GM21381 (cell line): ENCODE data around the gene ZDHHC6.
"Not testable (repeated sequence)": the region's sequence is repeated elsewhere in the genome, so short reads cannot be mapped to it uniquely, and the experiment has no call there.

Source experiments
- ATAC-seq: cut with Tn5 transposase; IDR thresholded peaks from one replicate; pipeline ENCODE4 v1.9.1; 2021; ENCODE audit warnings: mild to moderate bottlenecking, moderate library complexity; ENCODE audit not compliant: unreplicated experiment

ZDHHC6 gene

DNA sequence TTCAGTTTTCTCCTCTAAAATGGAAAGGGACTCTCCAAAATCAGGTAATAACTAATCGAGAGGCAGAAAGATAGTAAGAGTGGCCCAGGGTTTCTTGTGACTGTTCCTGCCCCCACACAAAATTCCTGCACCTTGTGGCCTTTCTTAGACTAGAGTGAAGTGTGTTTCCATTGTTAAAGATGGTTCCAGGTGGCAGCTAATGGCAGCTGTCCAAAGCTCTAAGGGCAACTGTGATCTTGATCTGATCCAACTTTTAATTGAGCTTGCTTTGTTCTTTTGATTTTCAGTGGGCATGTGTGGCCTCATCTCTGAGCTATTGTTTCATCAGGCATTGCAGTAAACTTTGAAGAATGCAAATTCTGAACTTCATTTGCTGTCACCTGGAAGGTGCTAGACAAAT is 53.4 kb downstream of the ZDHHC6 start:
- ATAC-seq = no peak

- peak; percentile 43 for ATAC-seq
These were observed 56.5 kb downstream of the ZDHHC6 start for GRCh38 chr10:112390125-112390703.

DNA sequence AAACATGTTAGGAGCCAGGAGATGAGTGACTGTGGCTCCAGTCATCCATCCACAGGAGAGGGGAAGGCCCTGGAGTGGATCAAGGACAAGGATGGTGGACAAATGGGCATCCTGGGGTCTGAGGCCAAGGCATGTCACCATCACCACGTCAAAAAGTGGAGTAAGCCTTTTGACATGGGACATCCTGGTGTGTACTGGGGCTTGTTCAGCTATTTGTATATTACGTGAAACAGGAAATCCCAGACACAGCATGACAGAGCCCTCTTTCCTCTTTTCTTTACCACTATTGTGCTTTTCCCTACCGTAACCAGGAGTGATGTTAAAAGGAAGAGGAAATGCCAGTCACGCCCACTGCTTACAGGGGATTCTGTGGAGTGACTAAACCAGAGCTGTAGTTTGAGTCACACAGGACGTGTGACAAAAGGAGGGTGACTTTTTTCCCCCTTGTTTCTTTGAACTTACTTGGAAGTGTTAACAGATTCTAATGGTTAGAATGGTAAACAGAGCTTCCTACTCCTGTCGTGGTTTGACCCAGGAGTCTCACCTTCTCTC is 57.4 kb downstream of the ZDHHC6 start:
- ATAC-seq = peak; percentile 65

- no peak for ATAC-seq
These were observed 58.2 kb downstream of the ZDHHC6 start for GRCh38 chr10:112388548-112388947.

DNA sequence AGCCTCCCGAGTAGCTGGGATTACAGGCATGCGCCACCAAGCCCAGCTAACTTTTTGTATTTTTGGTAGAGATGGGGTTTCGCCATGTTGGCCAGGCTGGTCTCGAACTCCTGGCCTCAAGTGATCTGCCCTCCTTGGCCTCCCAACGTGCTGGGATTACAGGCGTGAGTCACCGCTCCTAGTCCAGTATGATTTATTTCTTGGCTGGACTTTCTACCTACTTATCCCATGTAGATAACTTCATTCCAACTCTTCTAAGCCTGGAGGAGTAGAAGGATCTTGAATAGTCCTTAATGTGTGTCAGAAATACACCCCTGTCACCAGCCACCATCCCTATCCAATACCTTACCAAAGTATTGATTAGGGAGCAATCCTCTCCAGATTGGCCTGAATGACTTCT is 58.7 kb downstream of the ZDHHC6 start:
- not testable (repeated sequence) for ATAC-seq

GRCh38 chr10:112385201-112385600 is 61.5 kb downstream of the ZDHHC6 start:
- no peak for ATAC-seq

DNA sequence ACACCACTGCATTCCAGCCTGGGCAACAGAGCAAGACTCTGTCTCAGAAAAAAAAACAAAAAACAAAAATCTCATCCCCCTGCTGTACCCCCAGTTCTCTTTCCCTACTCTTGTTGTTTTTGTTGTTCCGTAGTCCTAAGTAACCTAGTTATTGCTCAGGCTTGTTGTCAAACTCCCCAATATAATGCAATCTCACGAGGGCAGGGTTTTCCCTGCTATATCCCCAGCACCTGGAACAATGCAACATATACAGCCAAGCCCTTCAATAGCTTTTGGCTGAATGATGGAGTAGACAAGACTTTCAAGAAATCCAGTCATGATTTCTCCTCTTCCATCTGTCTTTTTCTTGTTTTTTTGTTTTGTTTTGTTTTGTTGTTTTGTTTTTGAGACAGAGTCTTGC is 62.6 kb downstream of the ZDHHC6 start:
- no peak for ATAC-seq

DNA sequence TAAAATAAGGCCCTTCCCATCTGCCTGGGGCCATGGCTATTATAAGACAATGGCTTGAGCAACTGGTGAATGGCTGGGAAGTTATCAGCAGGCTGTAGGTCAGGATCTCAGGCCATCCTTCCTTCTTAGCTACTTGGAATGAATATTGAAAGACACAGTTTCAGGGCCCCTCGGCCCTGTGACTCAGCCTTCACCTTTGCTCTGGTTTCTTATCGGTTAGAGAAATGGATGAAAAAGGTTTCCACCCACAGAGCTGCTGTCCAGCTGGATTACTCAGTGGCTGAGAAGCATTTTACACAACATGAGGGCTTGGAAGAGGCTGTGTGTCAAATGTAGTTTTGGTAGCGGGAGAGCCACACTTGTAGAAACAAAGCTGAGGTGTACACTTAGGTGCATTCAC is 63.4 kb downstream of the ZDHHC6 start:
- no peak for ATAC-seq

GRCh38 chr10:112382515-112383235 is 64.0 kb downstream of the ZDHHC6 start:
- ATAC-seq = no peak
